ENCODE results near the gene RALGPS2. TPM values are rescaled to one million over a fixed set of nuclear protein-coding genes. Genes with fewer than 3 reads are reported as not detected.
A peak's percentile ranks its signal among the peaks of the same experiment; 100 is the strongest.

The RALGPS2 gene
- total RNA-seq, 2 experiments from 2014 or later: 91.6 to 102 TPM

GRCh38 chr1:178713259-178713658 is 11.8 kb upstream of the RALGPS2 start:
- no peaks in the 10 kb centered on the region for H4K20me1 ChIP-seq (ENCODE audit: insufficient read depth, low read length)
- no peaks in the 10 kb centered on the region for H3K36me3 ChIP-seq (ENCODE audit: insufficient read depth, low read length)
- H3K9me3 ChIP-seq (ENCODE audit: low read length): no peaks in the 10 kb centered on the region
- H3K27ac ChIP-seq (ENCODE audit: low read depth, low read length, poor library complexity, severe bottlenecking): no peak overlapping the region
- ChIA-PET CTCF (ENCODE audit: unreplicated experiment) (no interaction called here), POLR2A (no interaction called here)
- H3K4me3 ChIP-seq (ENCODE audit: low read depth, low read length, poor library complexity, severe bottlenecking): no peak overlapping the region
- BruUV-seq (replicated peaks): no TSS peak
- no peak for TF ChIP-seq EZH2phosphoT487 (IDR thresholded peaks at IDR 0.05; ENCODE audit: borderline replicate concordance, low read depth, low read length)
- TF ChIP-seq CTCF (conservative IDR thresholded peaks at IDR 0.05; ENCODE audit: low read length): no peak
- H3K9me2 ChIP-seq (ENCODE audit: insufficient read depth, low read length): no peaks in the 10 kb centered on the region
- H2AFZ ChIP-seq (ENCODE audit: low read length): 0 out of 2 replicates have a peak overlapping the region, but pooled peaks have one; percentile 33
- no peaks in the 10 kb centered on the region for H3K79me2 ChIP-seq (ENCODE audit: insufficient read depth, low read depth, low read length)
- no peak overlapping the region for H3K4me2 ChIP-seq (ENCODE audit: low read length)
- intact Hi-C loops (cut with micrococcal nuclease; ENCODE audit: unreplicated experiment): no loop called here
- peaks cover 10% of the 10 kb centered on the region for H3K4me1 ChIP-seq (ENCODE audit: insufficient read depth, low read length, poor library complexity, severe bottlenecking)
- DNase-seq (ENCODE audit: low spot score): no peak

DNA sequence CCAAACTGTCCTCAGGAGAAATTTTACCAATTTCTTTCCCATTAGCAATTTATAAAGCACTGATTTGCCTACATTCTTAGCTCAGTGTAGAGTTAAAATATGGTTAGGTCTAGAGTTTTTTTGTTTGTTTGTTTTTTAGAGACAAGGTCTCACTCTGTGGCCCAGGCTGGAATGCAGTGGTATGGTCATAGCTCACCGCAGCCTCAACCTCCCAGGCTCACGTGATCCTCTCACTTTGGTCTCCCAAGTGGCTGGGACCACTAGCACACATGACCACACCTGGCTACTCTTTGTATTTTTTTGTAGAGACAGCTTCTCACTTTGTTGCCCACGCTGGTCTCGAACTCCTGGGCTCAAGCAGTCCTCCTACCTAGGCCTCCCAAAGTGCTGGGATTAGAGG is 10.6 kb upstream of the RALGPS2 start:
- Histone ChIP-seq H2AFZ (ENCODE audit: low read length) (no peak overlapping the region), H3K36me3 (ENCODE audit: insufficient read depth, low read length) (no peaks in the 10 kb centered on the region), H3K9me3 (ENCODE audit: low read length) (no peaks in the 10 kb centered on the region), H3K4me2 (ENCODE audit: low read length) (no peak overlapping the region), H3K79me2 (ENCODE audit: insufficient read depth, low read depth, low read length) (no peaks in the 10 kb centered on the region), H3K27ac (ENCODE audit: low read depth, low read length, poor library complexity, severe bottlenecking) (no peak overlapping the region), H3K4me3 (ENCODE audit: low read depth, low read length, poor library complexity, severe bottlenecking) (no peak overlapping the region), H4K20me1 (ENCODE audit: insufficient read depth, low read length) (no peaks in the 10 kb centered on the region), H3K4me1 (ENCODE audit: insufficient read depth, low read length, poor library complexity, severe bottlenecking) (peaks cover 17% of the 10 kb centered on the region), H3K9me2 (ENCODE audit: insufficient read depth, low read length) (no peaks in the 10 kb centered on the region)
- no TSS peak for BruUV-seq (replicated peaks)
- intact Hi-C loops (cut with micrococcal nuclease; ENCODE audit: unreplicated experiment): no loop called here
- no peak for DNase-seq (ENCODE audit: low spot score)
- TF ChIP-seq EZH2phosphoT487 (IDR thresholded peaks at IDR 0.05; ENCODE audit: borderline replicate concordance, low read depth, low read length): no peak
- TF ChIP-seq CTCF (conservative IDR thresholded peaks at IDR 0.05; ENCODE audit: low read length): no peak
- ChIA-PET POLR2A (interaction anchor here (0.7 kb wide), 2 partner anchors 165 to 311 kb away, joined by 3 read pairs; no protein-coding TSS in a partner anchor), CTCF (ENCODE audit: unreplicated experiment) (no interaction called here)

GRCh38 chr1:178716111-178716510 is 8.9 kb upstream of the RALGPS2 start:
- BruUV-seq (replicated peaks): no TSS peak
- DNase-seq (ENCODE audit: low spot score): no peak
- no peak overlapping the region for H3K4me2 ChIP-seq (ENCODE audit: low read length)
- ChIA-PET POLR2A (no interaction called here), CTCF (ENCODE audit: unreplicated experiment) (no interaction called here)
- H3K36me3 ChIP-seq (ENCODE audit: insufficient read depth, low read length): no peaks in the 10 kb centered on the region
- H3K4me1 ChIP-seq (ENCODE audit: insufficient read depth, low read length, poor library complexity, severe bottlenecking): peaks cover 18% of the 10 kb centered on the region
- no peaks in the 10 kb centered on the region for H3K79me2 ChIP-seq (ENCODE audit: insufficient read depth, low read depth, low read length)
- TF ChIP-seq EZH2phosphoT487 (IDR thresholded peaks at IDR 0.05; ENCODE audit: borderline replicate concordance, low read depth, low read length) (no peak), CTCF (conservative IDR thresholded peaks at IDR 0.05; ENCODE audit: low read length) (no peak)
- no peak overlapping the region for H3K27ac ChIP-seq (ENCODE audit: low read depth, low read length, poor library complexity, severe bottlenecking)
- H3K4me3 ChIP-seq (ENCODE audit: low read depth, low read length, poor library complexity, severe bottlenecking): no peak overlapping the region
- no peaks in the 10 kb centered on the region for H4K20me1 ChIP-seq (ENCODE audit: insufficient read depth, low read length)
- intact Hi-C loops (cut with micrococcal nuclease; ENCODE audit: unreplicated experiment): no loop called here
- H2AFZ ChIP-seq (ENCODE audit: low read length): no peak overlapping the region
- no peaks in the 10 kb centered on the region for H3K9me2 ChIP-seq (ENCODE audit: insufficient read depth, low read length)
- H3K9me3 ChIP-seq (ENCODE audit: low read length): no peaks in the 10 kb centered on the region
